H9 (cell line): Measurements from ENCODE around the gene ACSS2. TPM values are rescaled to one million over a fixed set of nuclear protein-coding genes. Genes with fewer than 3 reads are reported as not detected.
A peak's percentile ranks its signal among the peaks of the same experiment; 100 is the strongest.

ENCODE experiments used
- DNase-seq: peaks from one replicate; pipeline ENCODE4 v3.0.0-alpha.2; 2017
- H2AFZ ChIP-seq: one replicate; pipeline ENCODE4 v1.6.1; 2013; ENCODE audit warnings: mild to moderate bottlenecking, low read length, control low read depth, moderate library complexity
- H2AK5ac ChIP-seq: 2 replicates; pipeline ENCODE4 v1.6.1; 2013; ENCODE audit warnings: low read length, control low read depth, mixed read lengths; ENCODE audit not compliant: insufficient read length
- H2BK120ac ChIP-seq: one replicate; pipeline ENCODE4 v1.6.1; 2013; ENCODE audit warnings: low read depth, mild to moderate bottlenecking, low read length, control low read depth, inconsistent platforms; ENCODE audit not compliant: poor library complexity, severe bottlenecking
- H2BK12ac ChIP-seq: 2 replicates; pipeline ENCODE4 v1.6.1; 2013; ENCODE audit warnings: low read length, control low read depth, mixed read lengths, low read depth; ENCODE audit not compliant: insufficient read length
- H2BK15ac ChIP-seq: 2 replicates; pipeline ENCODE4 v1.6.1; 2013; ENCODE audit warnings: low read depth, low read length, control low read depth
- H2BK20ac ChIP-seq: one replicate; pipeline ENCODE4 v1.6.1; 2013; ENCODE audit warnings: low read depth, mild to moderate bottlenecking, low read length, control low read depth, inconsistent platforms; ENCODE audit not compliant: poor library complexity, severe bottlenecking
- H2BK5ac ChIP-seq: 2 replicates; pipeline ENCODE4 v1.6.1; 2013; ENCODE audit warnings: low read length, control low read depth, mixed read lengths; ENCODE audit not compliant: insufficient read length
- H3K14ac ChIP-seq: 2 replicates; pipeline ENCODE4 v1.6.1; 2013; ENCODE audit warnings: low read length, control low read depth; ENCODE audit not compliant: insufficient read depth
- H3K18ac ChIP-seq: 2 replicates; pipeline ENCODE4 v1.6.1; 2013; ENCODE audit warnings: low read depth, mild to moderate bottlenecking, mixed read lengths, low read length, control low read depth; ENCODE audit not compliant: insufficient read length
- H3K23ac ChIP-seq: 2 replicates; pipeline ENCODE4 v1.6.1; 2013; ENCODE audit warnings: low read length, control low read depth, mixed read lengths, low read depth; ENCODE audit not compliant: insufficient read length
- H3K23me2 ChIP-seq: 2 replicates; pipeline ENCODE4 v1.6.1; 2013; ENCODE audit warnings: low read depth, mild to moderate bottlenecking, mixed read lengths, low read length, control low read depth; ENCODE audit not compliant: insufficient read length, poor library complexity, severe bottlenecking
- H3K27ac ChIP-seq: 2 replicates; pipeline ENCODE4 v1.5.1; 2013; ENCODE audit warnings: low read length, control low read depth, mixed read lengths, low read depth; ENCODE audit not compliant: insufficient read length
- H3K27me3 ChIP-seq: 2 replicates; pipeline ENCODE4 v1.6.1; 2013; ENCODE audit warnings: low read length, control low read depth, inconsistent platforms; ENCODE audit not compliant: insufficient read depth
- H3K4ac ChIP-seq: 2 replicates; pipeline ENCODE4 v1.6.1; 2013; ENCODE audit warnings: low read depth, mild to moderate bottlenecking, control low read depth, inconsistent platforms, low read length, moderate library complexity
- H3K4me1 ChIP-seq: 2 replicates; pipeline ENCODE4 v1.6.1; 2013; ENCODE audit warnings: low read length, control low read depth, inconsistent platforms; ENCODE audit not compliant: insufficient read depth
- H3K4me2 ChIP-seq: 2 replicates; pipeline ENCODE4 v1.6.1; 2013; ENCODE audit warnings: low read length, control low read depth, mixed read lengths; ENCODE audit not compliant: insufficient read length, insufficient read depth
- H3K56ac ChIP-seq: 2 replicates; pipeline ENCODE4 v1.6.1; 2013; ENCODE audit warnings: low read depth, mild to moderate bottlenecking, mixed read lengths, low read length, control low read depth; ENCODE audit not compliant: insufficient read length
- H3K79me1 ChIP-seq: 2 replicates; pipeline ENCODE4 v1.6.1; 2013; ENCODE audit warnings: low read depth, mild to moderate bottlenecking, moderate library complexity, low read length, control low read depth, inconsistent platforms; ENCODE audit not compliant: insufficient read depth, poor library complexity, severe bottlenecking
- H3K79me2 ChIP-seq: 2 replicates; pipeline ENCODE4 v1.6.1; 2013; ENCODE audit warnings: low read length, control low read depth, inconsistent platforms; ENCODE audit not compliant: insufficient read depth
- H3K9ac ChIP-seq: 2 replicates; pipeline ENCODE4 v1.6.1; 2013; ENCODE audit warnings: low read length, control low read depth, mixed read lengths; ENCODE audit not compliant: insufficient read length; ENCODE audit errors: extremely low read depth
- H3K9me3 ChIP-seq: one replicate; pipeline ENCODE4 v1.6.1; 2013; ENCODE audit warnings: low read depth, low read length, inconsistent platforms; ENCODE audit not compliant: control insufficient read depth
- H3T11ph ChIP-seq: one replicate; pipeline ENCODE4 v1.6.1; 2013; ENCODE audit warnings: mild to moderate bottlenecking, low read length, control low read depth, inconsistent platforms
- H4K20me1 ChIP-seq: one replicate; pipeline ENCODE4 v1.6.1; 2013; ENCODE audit not compliant: control insufficient read depth, insufficient read length, insufficient read depth
- H4K5ac ChIP-seq: 2 replicates; pipeline ENCODE4 v1.6.1; 2013; ENCODE audit warnings: low read depth, mild to moderate bottlenecking, mixed read lengths, low read length, control low read depth; ENCODE audit not compliant: insufficient read length
- H4K8ac ChIP-seq: replicated peaks from 2 replicates; pipeline ENCODE4 v1.6.1; 2013; ENCODE audit warnings: low read length, control low read depth, mixed read lengths, low read depth; ENCODE audit not compliant: insufficient read length
- H4K91ac ChIP-seq: 2 replicates; pipeline ENCODE4 v1.6.1; 2013; ENCODE audit warnings: low read depth, mild to moderate bottlenecking, moderate library complexity, mixed read lengths, low read length, control low read depth; ENCODE audit not compliant: insufficient read length
- H3K27ac Mint-ChIP-seq, 3 experiments: 2 replicates in 2 of 3; 3 replicates in 1 of 3; pipeline ENCODE4 v1.8.0; 2020 to 2021; ENCODE audit warnings: mixed read lengths in 3 of 3, mild to moderate bottlenecking in 1 of 3, moderate library complexity in 1 of 3
- H3K27me3 Mint-ChIP-seq: 2 replicates; pipeline ENCODE4 v1.8.0; 2021; ENCODE audit warnings: low read depth, mild to moderate bottlenecking, moderate library complexity, mixed read lengths
- H3K36me3 Mint-ChIP-seq, 3 experiments: 2 replicates in 2 of 3; 3 replicates in 1 of 3; pipeline ENCODE4 v1.8.0; 2020 to 2021; ENCODE audit warnings: low read depth in 3 of 3, mixed read lengths in 3 of 3; ENCODE audit not compliant: insufficient read depth in 1 of 3
- H3K4me1 Mint-ChIP-seq, 2 experiments: 2 replicates each; pipeline ENCODE4 v1.8.0; 2020; ENCODE audit warnings: mixed read lengths in 2 of 2
- H3K4me3 Mint-ChIP-seq, 2 experiments: 2 replicates in 1 of 2; 3 replicates in 1 of 2; pipeline ENCODE4 v1.8.0; 2020 to 2021; ENCODE audit warnings: mild to moderate bottlenecking in 2 of 2, mixed read lengths in 2 of 2, moderate library complexity in 1 of 2
- H3K9me3 Mint-ChIP-seq, 2 experiments: 2 replicates in 1 of 2; 3 replicates in 1 of 2; pipeline ENCODE4 v1.8.0; 2020; ENCODE audit warnings: mild to moderate bottlenecking in 2 of 2, mixed read lengths in 2 of 2, moderate library complexity in 1 of 2
- CTCF ChIP-seq: fragments of 200-600 bp; sonication (generic); conservative IDR thresholded peaks from 3 replicates; pipeline ENCODE4 v1.8.0; 2021; ENCODE audit warnings: antibody characterized with exemption, mild to moderate bottlenecking
- WGBS: extraction: QIAGEN DNeasy Blood & Tissue Kit; methylation state at CpG from one replicate; pipeline ENCODE4 v1.1.7; 2013; ENCODE audit warnings: missing lambda C conversion rate, low lambda C conversion rate, mixed read lengths; ENCODE audit not compliant: insufficient read length; ENCODE audit errors: extremely low coverage; 5-methylcytosine and 5-hydroxymethylcytosine counted together
- total RNA-seq: library from RNA; stranded (reverse); gene quantifications from 2 replicates; pipeline ENCODE4 v1.2.1, GENCODE V29; 2021

ACSS2 gene
- total RNA-seq, 1 experiment from 2014 or later: 15.4 TPM

- no peak for TF ChIP-seq CTCF
- Histone ChIP-seq H3K18ac (no peak overlapping the region), H2BK12ac (no peak overlapping the region), H3K27ac (no peak overlapping the region), H3K4me2 (no peak overlapping the region), H2BK5ac (no peak overlapping the region), H4K5ac (no peak overlapping the region), H2BK20ac (no peak overlapping the region), H2AK5ac (no peak overlapping the region), H3K27me3 (no peaks in the 10 kb centered on the region), H4K20me1 (no peaks in the 10 kb centered on the region), H3K4ac (no peak overlapping the region), H3K79me1 (no peaks in the 10 kb centered on the region), H3K56ac (no peak overlapping the region), H4K91ac (no peak overlapping the region), H3K23ac (no peak overlapping the region), H3K4me1 (no peaks in the 10 kb centered on the region), H2AFZ (no peak overlapping the region), H3K79me2 (no peaks in the 10 kb centered on the region), H2BK15ac (no peak overlapping the region), H3K9ac (no peak overlapping the region), H3K9me3 (no peaks in the 10 kb centered on the region), H3T11ph (no peak overlapping the region), H2BK120ac (no peak overlapping the region), H3K23me2 (no peaks in the 10 kb centered on the region), H3K14ac (no peak overlapping the region), H4K8ac (no peak overlapping the region)
- DNase-seq: no peak
- no peaks in the 10 kb centered on the region for H3K9me3 Mint-ChIP-seq
- peak overlapping the region in 2 of 3 experiments; percentile 4 to 19; a peak in 2 of 7 replicates for H3K27ac Mint-ChIP-seq
- H3K4me3 Mint-ChIP-seq: no peak overlapping the region
- peaks cover 7 to 42% (median 15%) of the 10 kb centered on the region in 3 experiments; a peak in 6 of 7 replicates for H3K36me3 Mint-ChIP-seq
- peaks cover 8% of the 10 kb centered on the region in 2 experiments for H3K4me1 Mint-ChIP-seq
- WGBS: no CpG with 5 or more reads among the region's 32 CpGs
- H3K27me3 Mint-ChIP-seq: no peaks in the 10 kb centered on the region
Observed at GRCh38 chr20:34863421-34863965, 12.9 kb upstream of the ACSS2 start.
